Vagina (tissue), 2 donors: ENCODE data around the gene PTGIS.

Source experiments
- CTCF ChIP-seq, 3 experiments: fragments of 450-650 bp in 2 of 3; fragments of 200-600 bp in 1 of 3; sonication (generic) in 1 of 3; IDR thresholded peaks; one replicate each; pipeline ENCODE4 v1.5.1; 2017 to 2019; ENCODE audit warnings: antibody characterized with exemption in 3 of 3, mild to moderate bottlenecking in 2 of 3, moderate library complexity in 2 of 3
- POLR2A ChIP-seq, 2 donors: fragments of 450-650 bp; IDR thresholded peaks; one replicate each; pipeline ENCODE4 v1.6.1; 2017; ENCODE audit warnings: antibody characterized with exemption in 2 of 2, mild to moderate bottlenecking in 2 of 2, moderate library complexity in 2 of 2
- POLR2AphosphoS5 ChIP-seq, 2 donors: sonication (generic); formaldehyde crosslinking; IDR thresholded peaks; one replicate each; pipeline ENCODE4 v1.9.0; 2017; ENCODE audit warnings: antibody characterized with exemption in 2 of 2, mild to moderate bottlenecking in 2 of 2, low read depth in 1 of 2; ENCODE audit not compliant: insufficient read depth in 1 of 2

DNA sequence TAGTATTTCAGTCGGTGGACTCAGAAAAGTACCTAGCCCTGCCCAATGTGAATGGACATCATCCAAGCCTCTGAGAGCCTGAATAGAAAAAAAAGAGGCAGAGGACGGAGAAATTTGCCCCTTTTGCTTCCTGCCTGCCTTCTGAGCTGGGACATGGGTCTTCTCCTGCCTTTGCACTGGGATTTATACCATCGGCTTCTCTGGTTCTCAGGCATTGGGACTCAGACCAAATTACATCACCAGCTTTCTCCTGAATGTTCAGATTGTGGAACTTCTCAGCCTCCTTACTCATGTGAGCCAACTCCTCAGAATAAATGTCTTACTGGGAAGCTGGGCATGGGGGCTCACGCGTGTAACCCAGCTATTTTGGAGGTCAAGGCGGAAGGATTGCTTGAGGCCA lies 105.3 kb downstream of the PTGIS start:
- no peak for TF ChIP-seq CTCF (IDR thresholded peaks at IDR 0.05)
- no peak for TF ChIP-seq POLR2A (IDR thresholded peaks at IDR 0.05)
- TF ChIP-seq POLR2AphosphoS5 (IDR thresholded peaks at IDR 0.05; ENCODE audit: insufficient read depth in 1 of 2, low read depth in 1 of 2) = no peak
